GM19035 (cell line): Measurements from ENCODE around the gene BTBD9.

Experiments used
- ATAC-seq: cut with Tn5 transposase; IDR thresholded peaks from one replicate; pipeline ENCODE4 v1.9.1; 2021; ENCODE audit not compliant: unreplicated experiment

BTBD9 gene

DNA sequence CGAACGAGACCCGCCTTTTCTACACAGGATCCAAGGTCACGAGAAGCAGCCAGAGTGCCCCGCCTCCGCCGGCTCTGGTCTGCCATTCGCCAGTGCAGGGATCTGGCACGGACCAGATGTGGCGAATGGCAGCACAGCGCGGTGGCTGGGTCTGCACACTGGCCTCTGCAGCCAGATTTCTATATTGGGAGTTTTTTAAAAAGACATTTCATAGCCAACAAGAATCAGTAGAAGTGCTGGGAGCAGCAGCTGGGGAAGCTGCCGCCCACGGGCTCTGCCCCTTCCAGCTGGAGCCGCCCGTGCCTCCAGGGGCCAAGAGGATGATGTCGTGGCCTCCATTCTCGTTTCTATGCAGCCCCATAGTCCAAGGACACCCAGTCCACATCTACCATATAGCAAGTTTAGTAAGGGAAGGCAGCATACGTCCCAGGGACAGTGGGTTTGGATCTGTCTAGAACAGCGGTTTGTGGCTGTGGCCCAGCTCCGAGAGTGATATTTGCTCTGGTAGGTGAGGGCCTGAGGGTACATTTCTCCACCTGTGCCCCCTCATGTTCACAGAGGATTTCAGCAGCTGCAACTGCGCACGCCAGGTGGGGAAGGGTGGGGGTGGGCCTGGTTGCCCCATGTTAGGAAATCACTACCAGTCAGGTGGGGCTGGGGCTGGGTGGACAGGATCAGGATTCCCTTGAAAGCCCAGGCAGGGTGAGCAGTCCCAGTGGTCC is 486.5 kb downstream of the BTBD9 start:
- ATAC-seq: no peak

DNA sequence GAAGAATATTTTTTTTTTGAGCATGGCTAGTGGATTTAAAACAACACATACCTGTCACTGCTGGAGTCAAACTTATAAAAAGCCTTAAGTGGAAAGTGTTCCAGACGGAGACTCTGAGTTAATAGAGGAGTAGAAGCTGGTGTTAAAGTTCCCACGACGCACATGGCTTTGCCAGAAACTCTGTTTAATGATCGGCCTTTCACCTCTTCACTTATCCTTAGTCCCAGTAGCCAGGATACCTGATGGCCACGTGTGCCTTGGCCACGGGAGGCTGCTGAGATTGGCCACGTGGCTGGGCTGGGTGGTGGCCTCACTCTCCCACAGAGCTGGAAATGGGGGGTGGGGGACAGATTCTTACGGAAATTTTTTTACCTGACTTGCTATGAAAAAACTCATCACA is 487.1 kb downstream of the BTBD9 start:
- no peak for ATAC-seq

DNA sequence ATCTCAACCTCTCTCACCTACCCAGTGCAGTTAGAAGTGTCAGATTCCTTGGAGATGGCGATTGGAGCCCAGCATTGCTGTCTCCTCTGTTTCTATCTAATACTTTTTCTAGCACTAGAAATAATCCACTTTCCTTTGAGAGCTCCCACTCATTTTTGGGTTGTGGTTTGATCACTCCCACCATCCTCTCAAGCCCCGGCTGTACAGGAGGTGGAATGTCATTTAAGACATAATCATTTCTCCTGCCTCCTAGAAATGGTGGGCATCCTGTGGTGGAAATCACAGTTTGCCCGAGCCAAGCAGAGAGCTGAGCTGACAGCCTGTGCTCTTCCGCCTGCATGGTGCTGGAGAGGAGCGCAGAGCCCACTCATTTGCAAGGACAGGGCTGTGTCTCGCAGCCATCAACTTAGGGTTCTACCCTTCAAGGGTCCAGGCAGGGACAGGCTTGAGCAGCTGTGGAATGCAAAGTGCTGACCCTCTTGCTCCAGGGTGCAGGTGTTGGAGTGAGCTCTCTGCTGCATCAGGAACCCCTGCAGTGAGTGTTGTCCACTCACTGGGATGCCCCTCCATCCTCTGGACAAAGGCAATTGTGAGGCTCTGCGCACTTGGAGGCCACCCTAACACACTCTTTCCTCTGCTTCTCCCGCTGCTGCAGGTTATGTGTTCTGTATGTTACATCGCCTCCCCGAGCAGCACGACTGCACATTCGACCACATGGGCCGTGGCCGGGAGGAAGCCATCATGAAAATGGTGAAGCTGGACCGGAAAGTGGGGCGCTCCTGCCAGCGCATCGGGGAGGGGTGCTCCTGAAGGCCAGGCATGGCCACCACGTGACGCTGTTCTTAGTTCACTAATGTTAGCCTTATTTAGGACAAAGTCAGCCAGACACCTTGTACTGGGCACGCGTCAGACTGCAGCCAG is 487.9 kb downstream of the BTBD9 start:
- ATAC-seq: no peak

DNA sequence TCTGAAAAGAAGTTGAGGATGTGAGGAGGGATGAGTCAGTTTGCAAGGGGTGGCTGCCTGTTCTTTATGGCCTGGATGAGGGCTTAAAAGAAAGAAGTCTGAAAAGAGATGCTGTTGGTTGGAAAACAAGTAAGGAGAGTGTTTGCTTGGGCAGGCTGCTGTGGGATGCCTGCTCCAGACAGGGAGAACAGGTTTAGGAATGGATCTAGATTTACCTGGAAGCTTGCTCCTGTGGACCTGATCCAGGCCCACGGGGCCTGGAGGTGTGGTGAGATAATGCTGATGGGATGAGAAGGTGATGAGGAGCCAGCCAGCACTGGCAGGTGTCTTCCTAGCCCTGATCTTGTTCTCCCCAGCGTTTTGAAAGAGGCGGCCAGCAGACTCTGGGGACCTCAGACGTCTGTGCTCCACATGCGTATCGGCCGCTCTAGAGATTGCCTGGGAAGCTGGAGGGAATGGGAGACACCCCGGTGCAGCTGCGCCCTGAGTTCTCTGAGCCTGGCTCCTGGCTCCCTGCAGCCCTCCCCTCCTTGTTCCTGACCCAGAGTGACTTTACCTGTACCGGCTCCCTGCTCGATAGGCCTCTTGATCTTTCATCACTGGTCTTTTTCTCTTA is 488.9 kb downstream of the BTBD9 start:
- no peak for ATAC-seq

DNA sequence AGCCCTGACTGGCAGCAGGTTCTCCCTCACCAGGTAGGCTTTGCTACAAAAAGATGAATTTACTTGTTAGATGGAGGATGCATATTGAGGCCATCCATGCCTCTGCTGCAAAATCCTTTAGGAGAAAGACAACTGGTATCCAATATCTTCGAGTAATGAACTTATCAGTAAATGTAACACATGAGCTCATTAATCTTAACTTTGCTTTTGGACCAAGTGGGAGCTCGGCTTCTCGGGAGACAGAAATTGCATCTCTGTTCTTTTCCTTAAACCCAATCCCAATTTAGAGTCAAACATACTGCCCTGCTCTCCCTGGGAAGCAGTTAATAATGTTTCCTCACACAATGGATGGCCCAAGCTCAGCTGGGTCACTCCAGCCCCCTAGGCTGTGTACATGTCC is 489.7 kb downstream of the BTBD9 start:
- ATAC-seq: no peak

DNA sequence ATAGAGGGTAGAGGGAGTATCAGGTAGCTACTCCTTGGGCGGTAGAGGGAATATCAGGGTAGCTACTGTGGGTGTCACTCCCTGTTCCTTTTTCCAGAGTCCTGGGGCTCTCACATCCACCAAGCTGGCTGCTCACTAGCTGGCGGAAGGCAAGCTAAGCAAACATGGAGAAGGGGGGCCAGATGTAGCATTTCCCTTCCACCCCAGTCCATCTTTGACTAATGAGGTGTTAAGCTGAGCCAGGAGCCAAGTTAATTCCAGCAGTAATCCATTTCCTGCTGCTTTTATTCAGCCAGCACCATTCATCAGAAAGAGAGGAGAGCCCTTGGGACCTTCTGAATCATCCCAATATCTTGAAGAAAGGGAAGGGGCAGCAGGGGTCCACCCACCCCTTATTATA is 490.2 kb downstream of the BTBD9 start:
- no peak for ATAC-seq

DNA sequence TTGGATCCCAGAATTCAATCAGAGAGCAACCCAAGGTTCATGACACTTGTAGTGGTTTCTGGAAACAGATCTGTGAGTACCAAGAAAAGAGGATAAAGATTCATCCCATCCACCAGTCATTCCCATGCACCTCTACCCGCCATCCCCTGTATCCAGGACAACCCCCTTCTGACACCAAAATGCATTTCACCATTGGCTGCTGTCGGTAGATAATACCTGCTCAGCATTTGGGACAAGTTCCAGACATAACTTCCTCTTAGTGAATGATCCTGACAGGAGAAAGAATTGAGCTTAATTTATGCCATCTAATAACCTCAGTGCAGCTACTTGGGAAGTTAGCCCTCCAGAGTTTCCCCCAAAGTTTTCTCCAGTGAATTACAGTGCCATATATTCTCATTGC is 491.1 kb downstream of the BTBD9 start:
- ATAC-seq: no peak

DNA sequence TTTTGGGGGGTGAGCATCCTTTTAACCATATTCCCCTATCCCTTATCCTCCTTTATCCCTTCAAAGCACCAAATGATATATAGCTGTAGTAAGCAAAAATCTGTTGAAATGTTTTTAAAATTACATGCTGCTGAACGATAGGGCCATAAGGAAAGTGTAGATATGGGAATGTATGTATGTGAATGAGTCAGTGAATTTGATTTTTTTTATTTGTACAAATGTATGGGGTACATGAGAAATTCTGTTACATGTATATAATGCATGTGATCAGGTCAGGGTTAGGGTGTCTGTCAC is 493.0 kb downstream of the BTBD9 start:
- ATAC-seq: no peak

DNA sequence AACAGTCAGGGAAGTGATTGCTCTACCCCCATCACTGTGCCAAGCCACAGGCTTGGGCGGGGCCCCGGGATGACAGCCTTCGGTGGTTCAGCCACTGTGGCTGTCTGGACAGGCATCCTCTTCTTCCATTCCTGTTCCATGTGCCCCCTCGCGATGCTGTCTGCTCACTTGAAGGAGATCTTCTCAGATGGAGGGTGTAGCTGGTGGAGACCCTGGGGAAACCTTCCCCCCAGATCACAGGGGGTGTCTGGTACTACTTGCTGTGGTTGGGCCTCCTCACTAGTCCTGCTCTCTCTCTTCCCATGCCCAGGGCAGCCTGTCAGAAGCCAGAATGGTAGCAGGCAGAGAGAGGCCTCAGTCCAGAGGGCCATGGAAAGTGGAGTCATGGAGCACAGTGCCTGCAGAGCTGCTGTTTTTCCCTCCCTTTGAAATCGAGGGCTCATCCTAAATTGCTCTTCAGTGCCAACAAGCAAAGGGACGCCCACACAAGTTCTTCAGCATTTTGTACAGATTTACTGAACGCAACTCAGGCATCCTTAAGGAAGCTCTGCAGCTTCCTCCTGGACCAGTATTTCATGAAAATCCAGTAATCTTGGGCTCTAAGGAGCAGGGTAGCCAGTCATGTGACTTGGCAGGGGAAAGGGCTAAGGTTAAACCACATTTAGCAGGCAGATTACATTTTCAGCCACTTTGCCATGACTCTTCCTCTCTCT is 493.6 kb downstream of the BTBD9 start:
- ATAC-seq: no peak

DNA sequence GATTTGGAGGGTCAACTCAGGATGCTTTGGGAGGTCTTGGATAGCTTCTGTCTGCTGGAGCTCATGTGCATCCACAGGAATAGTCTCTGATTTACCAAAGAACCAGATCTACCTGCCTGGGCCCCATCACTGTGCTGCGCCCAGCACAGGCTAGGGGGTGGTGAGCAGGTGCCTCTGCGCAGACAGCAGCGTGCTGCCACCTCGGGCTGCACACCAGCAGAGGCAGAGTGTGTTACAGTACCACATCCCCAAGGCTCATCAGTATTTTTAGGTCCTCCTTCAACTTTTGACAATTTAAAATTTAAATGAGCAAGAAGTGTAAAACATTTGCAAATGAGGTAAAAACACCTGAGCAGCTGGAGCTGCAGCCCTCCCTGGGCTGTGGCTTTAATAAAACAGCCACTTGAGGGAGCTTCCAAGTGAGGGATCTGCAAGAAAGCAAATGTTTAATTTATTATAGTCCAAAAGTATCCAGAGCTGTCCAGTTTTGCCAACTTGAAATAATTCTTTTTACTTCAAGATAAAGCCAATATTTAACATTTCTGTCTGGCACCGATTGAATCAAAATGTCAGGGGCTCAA is 495.3 kb downstream of the BTBD9 start:
- ATAC-seq: no peak

DNA sequence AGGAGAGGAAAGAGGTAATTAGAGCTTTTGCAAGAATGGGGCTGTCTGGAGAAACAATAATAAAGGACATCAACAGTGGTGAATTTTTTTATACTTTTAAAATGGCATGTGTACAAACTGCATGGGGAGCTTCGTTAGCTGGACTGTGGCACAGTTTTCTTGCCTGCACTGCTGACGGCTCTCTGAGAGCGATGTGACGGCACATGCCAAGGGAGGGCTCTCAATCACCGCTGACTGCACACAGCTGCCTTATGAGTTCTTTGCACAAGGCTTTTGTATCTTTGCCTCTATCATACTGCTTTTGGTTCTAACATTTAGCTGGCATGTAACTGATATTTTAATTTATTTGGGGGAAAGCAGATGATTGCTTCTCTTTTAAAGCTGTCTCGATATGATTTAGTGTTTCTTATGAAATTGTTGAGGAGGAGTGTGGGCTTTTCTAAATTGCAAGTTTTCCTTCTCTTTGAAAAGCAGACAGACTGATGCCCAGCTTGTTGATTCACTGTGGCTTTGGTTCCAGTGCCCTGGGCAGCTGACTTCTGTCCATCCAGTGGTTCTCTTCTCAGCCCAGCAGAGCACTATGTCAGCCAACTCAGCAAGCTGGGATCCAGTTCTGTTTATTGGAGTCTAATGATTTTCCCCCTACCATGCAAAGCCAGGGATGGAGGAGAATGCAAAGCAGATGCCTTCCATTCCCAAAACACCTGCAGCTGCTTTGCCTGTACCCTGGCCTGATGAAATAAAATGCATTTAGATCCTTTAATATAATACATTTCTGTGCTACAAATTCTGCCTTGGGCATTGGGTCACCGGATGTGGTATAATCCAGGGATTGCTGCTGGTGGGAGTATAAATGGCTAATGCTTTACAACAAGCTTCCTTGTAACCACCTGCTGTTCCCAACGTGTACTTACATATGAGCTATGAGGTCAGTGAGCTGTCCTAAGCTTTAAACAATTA is 496.3 kb downstream of the BTBD9 start:
- no peak for ATAC-seq

DNA sequence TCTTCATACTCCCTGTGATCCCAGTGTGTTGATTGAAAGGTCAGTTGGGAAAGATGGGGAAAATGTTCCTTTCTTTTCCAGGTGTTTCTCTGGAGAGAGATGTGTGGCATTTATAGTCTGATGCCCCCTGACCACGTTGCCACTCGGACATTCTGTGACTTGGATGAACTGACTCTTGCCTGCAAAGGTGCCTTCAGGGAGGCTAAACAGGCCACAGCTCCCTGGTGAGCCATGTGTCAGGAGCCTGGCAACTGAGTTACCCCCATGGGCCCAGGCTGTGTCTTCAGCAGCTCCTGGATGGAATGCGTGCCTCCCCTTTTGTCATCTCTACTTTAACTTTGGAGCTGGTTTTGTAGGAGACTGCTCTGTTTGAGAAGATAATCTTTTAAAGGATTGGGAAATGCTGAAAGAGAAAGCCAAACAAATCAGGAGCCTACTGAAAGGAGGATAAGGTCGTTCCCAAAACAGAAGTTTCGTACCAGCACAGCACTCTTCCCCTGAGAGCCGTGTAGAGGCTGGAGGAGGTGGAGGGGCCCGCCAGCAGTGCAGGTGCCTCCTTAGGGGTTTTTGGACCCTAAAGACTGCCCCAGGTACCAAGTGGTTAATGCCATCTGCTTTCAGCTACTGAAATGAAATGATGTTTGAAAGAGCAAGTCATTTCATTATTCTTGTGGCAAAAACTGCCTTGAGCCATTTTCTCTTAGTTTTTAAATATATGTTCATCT is 497.4 kb downstream of the BTBD9 start:
- no peak for ATAC-seq

DNA sequence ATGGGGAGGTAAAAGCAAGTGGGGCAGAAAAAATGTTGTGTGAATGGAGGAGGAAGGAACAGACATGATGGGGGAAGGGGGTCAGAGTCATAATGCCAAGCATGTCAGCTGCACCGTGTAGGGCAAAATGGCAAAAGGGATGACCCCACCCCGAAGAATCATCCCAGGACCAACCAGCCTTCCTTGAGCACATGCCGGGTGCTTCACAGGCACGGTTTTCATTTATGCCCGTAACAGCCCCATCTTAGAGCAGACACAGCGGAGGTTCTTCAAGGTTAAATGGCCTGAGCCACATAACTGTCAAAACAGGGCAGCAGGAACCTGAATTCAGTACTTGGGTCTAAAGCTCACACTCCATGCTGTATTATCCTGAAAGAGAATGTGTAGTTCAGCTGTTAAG is 498.0 kb downstream of the BTBD9 start:
- ATAC-seq: no peak

DNA sequence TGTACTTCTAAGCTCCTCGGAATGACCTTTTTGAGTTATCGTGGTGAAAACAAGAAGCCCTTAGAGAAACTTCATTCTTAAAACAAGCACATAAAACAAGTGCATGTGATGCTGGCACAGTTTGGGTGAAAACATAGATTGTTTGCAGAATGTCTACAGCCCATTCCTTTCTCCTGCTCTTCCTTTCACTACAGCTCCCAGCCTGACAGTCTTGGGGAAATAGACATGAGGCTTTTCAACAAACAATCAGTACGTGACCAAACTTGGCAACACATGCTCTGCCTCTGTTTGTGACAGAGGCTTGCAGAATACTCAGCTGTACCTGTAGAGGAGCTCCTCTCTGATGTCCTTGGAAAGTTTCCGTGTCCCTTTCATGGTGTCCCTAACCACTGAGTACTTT is 498.6 kb downstream of the BTBD9 start:
- ATAC-seq: no peak

DNA sequence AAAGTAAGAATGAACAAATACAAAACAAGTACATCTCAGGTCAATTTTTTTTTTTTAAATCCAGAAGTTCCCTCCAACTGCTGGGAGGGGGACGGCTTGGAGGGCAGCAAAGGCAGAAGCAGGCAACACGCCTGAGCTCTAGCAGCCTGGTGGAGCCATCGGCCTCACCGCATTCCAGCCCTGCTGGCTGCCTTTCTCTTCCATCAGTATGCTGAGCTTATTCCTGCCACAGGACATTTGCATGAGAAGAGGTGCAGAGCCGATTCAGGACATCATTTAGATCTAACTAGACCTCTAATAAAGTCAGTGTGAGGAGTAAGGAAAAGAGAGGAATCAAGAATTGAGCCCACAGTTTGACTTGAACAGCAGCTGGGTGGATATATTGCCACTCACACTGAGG is 501.4 kb downstream of the BTBD9 start:
- no peak for ATAC-seq

DNA sequence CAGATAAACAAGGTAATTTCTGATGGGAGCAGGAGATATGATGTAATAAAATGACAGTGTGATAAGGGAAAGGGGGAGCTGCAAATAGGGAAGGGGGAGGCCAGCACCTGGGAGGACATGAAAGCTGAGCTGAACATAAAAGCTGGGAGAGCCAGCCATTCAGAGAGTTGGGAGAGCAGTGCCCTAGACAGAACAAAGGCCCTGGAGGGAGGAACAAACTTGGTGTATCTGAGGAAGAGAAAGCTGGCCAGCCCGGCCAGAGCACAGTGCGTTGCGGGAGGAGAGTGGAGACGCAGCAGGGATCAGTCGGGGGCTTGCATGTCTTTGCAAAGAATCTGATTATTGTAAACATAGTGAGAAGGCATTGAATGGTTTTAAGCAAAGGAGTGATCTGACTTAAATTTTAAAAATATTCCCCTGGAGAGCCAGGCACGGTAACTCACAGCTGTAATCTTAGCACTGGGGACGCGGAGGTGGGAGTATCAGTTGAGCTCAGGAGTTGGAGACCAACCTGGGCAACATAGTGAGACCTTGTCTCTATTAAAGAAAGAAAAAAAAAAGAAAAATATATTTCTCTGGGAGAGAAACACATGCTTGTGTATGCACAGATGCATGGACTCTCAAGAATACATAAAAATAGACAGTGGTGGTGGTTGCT is 502.0 kb downstream of the BTBD9 start:
- no peak for ATAC-seq

DNA sequence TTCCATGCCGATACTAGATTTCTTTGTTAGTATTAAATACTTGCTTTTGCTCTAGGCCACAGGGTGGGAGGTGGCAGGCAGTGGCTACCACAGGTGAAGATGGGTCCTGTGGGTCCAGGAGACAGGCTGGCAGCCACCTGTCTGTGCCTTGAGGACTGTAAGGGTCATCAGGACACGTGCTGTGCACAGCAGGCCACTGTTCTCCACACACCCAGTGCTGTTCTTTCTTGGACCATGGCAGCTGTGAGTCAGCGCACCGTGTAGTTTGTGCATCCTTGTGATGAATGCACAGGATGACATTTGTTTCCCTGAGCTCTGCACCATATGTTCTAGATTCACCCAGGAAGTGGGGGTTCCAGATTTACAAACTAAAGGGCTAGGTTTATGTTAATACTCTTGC is 503.2 kb downstream of the BTBD9 start:
- ATAC-seq: no peak

DNA sequence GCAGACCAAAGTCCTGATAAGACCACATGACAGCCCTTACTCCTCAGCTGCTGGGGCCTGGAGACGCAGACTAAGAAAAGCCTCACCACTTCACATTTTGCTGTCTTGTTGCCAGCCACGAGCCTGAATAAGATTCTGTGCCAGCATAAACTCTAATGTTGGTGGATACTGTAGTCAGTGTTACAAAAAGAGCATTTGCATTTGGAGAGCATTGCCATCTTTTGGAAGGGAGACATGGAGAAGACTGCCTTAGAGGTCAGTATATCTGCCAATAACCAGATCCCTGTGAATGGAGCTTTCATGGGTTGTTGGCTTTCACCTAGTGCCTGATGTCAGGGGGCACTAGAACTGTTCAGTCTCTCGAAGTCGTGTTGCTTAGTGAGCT is 505.0 kb downstream of the BTBD9 start:
- no peak for ATAC-seq
